HEK293 (cell line): ENCODE data around the gene CASK.

ENCODE experiments used
- CTCF ChIA-PET: fragments of 350-600 bp; formaldehyde crosslinking; extraction: SDS; loops from one replicate; lab custom pipeline; 2021; ENCODE audit warnings: antibody characterized with exemption; lab: Yijun Ruan, JAX
- POLR2A ChIA-PET: fragments of 300-600 bp; formaldehyde crosslinking; extraction: SDS; loops from one replicate; lab custom pipeline; 2020; ENCODE audit warnings: antibody characterized with exemption, inconsistent platforms; lab: Yijun Ruan, JAX
- H3K27ac ChIP-seq: fragments of 200-500 bp; sonication (Bioruptor generic); 2 replicates; pipeline ENCODE4 v1.5.1; 2014; ENCODE audit warnings: low read depth, low read length, control low read depth, inconsistent platforms; ENCODE audit errors: extremely low read depth
- H3K36me3 ChIP-seq, 2 experiments: fragments of 200-500 bp in 1 of 2; sonication (Bioruptor generic) in 1 of 2; 1 replicate in 1 of 2; 2 replicates in 1 of 2; pipeline ENCODE4 v1.5.1; 2014 to 2017; ENCODE audit warnings: inconsistent platforms in 2 of 2, low read length in 2 of 2; ENCODE audit not compliant: control insufficient read depth in 2 of 2, insufficient read depth in 1 of 2
- H3K4me1 ChIP-seq: fragments of 200-500 bp; sonication (Bioruptor generic); 2 replicates; pipeline ENCODE4 v1.5.1; 2014; ENCODE audit warnings: mild to moderate bottlenecking, low read length, inconsistent platforms; ENCODE audit not compliant: control insufficient read depth, insufficient read depth
- H3K4me3 ChIP-seq: 2 replicates; pipeline ENCODE4 v1.5.1; 2011; ENCODE audit warnings: low read depth, mild to moderate bottlenecking, control low read depth, low read length, moderate library complexity
- H3K9me3 ChIP-seq: fragments of 200-500 bp; sonication (Bioruptor generic); 2 replicates; pipeline ENCODE4 v1.5.1; 2014; ENCODE audit warnings: low read depth, low read length, inconsistent platforms; ENCODE audit not compliant: control insufficient read depth, insufficient read depth
- ZBTB21 ChIP-seq: fragments of 450-650 bp; formaldehyde crosslinking; IDR thresholded peaks from 2 replicates; pipeline ENCODE4 v1.5.1; 2017; ENCODE audit warnings: missing biosample characterization, missing genetic modification characterization
- ZBTB48 ChIP-seq: fragments of 450-650 bp; formaldehyde crosslinking; IDR thresholded peaks from 2 replicates; pipeline ENCODE4 v1.5.1; 2016; ENCODE audit warnings: missing biosample characterization, missing genetic modification characterization
- ZBTB7A ChIP-seq: fragments of 450-650 bp; formaldehyde crosslinking; IDR thresholded peaks from 2 replicates; pipeline ENCODE4 v1.5.1; 2016; ENCODE audit warnings: low read depth, missing biosample characterization, missing genetic modification characterization
- ZBTB8A ChIP-seq: fragments of 450-650 bp; formaldehyde crosslinking; IDR thresholded peaks from 2 replicates; pipeline ENCODE4 v1.5.1; 2016; ENCODE audit warnings: missing biosample characterization, missing genetic modification characterization
- ZFP3 ChIP-seq: fragments of 450-650 bp; formaldehyde crosslinking; IDR thresholded peaks from 2 replicates; pipeline ENCODE4 v1.5.1; 2016; ENCODE audit warnings: low read depth, missing biosample characterization, missing genetic modification characterization
- ZNF169 ChIP-seq: fragments of 450-650 bp; formaldehyde crosslinking; IDR thresholded peaks from 2 replicates; pipeline ENCODE4 v1.5.1; 2016; ENCODE audit warnings: missing biosample characterization, missing genetic modification characterization
- ZNF184 ChIP-seq: fragments of 450-650 bp; IDR thresholded peaks from 2 replicates; pipeline ENCODE4 v1.5.1; 2018; ENCODE audit warnings: missing biosample characterization, mild to moderate bottlenecking, missing genetic modification characterization
- ZNF24 ChIP-seq: fragments of 450-650 bp; formaldehyde crosslinking; IDR thresholded peaks from 2 replicates; pipeline ENCODE4 v1.5.1; 2016; ENCODE audit warnings: missing biosample characterization, missing genetic modification characterization
- ZNF530 ChIP-seq: fragments of 450-650 bp; formaldehyde crosslinking; IDR thresholded peaks from 2 replicates; pipeline ENCODE4 v1.5.1; 2016; ENCODE audit warnings: low read depth, missing biosample characterization, missing genetic modification characterization
- ZNF560 ChIP-seq: fragments of 450-650 bp; formaldehyde crosslinking; IDR thresholded peaks from 2 replicates; pipeline ENCODE4 v1.5.1; 2017; ENCODE audit warnings: missing biosample characterization, missing genetic modification characterization, borderline replicate concordance
- ZNF585B ChIP-seq: fragments of 450-650 bp; formaldehyde crosslinking; IDR thresholded peaks from 2 replicates; pipeline ENCODE4 v1.5.1; 2016; ENCODE audit warnings: missing biosample characterization, missing genetic modification characterization
- ZNF830 ChIP-seq: fragments of 450-650 bp; IDR thresholded peaks from 2 replicates; pipeline ENCODE4 v1.5.0; 2018; ENCODE audit warnings: missing biosample characterization, missing genetic modification characterization, low read depth, mild to moderate bottlenecking, moderate library complexity
- TF ChIP-seq, protein P1 (sequence below): fragments of 450-650 bp; formaldehyde crosslinking; IDR thresholded peaks from 2 replicates; pipeline ENCODE4 v1.5.1; 2016; ENCODE audit warnings: missing biosample characterization, missing genetic modification characterization
- TF ChIP-seq, protein P2 (sequence below): fragments of 450-650 bp; formaldehyde crosslinking; IDR thresholded peaks from 2 replicates; pipeline ENCODE4; 2016; ENCODE audit warnings: missing biosample characterization, missing genetic modification characterization
- TF ChIP-seq, protein P3 (sequence below): fragments of 450-650 bp; formaldehyde crosslinking; IDR thresholded peaks from 2 replicates; pipeline ENCODE4 v1.5.1; 2017; ENCODE audit warnings: missing biosample characterization, missing genetic modification characterization
- TF ChIP-seq, protein P4 (sequence below): fragments of 450-650 bp; formaldehyde crosslinking; IDR thresholded peaks from 2 replicates; pipeline ENCODE4 v1.5.1; 2016; ENCODE audit warnings: missing biosample characterization, missing genetic modification characterization
- TF ChIP-seq, protein P5 (sequence below): IDR thresholded peaks from 2 replicates; pipeline ENCODE4 v1.6.1; 2011; ENCODE audit warnings: mild to moderate bottlenecking, low read depth, low read length, borderline replicate concordance
- TF ChIP-seq, protein P6 (sequence below): fragments of 450-650 bp; formaldehyde crosslinking; IDR thresholded peaks from 2 replicates; pipeline ENCODE4 v1.5.1; 2016; ENCODE audit warnings: missing biosample characterization, missing genetic modification characterization

CASK gene

DNA sequence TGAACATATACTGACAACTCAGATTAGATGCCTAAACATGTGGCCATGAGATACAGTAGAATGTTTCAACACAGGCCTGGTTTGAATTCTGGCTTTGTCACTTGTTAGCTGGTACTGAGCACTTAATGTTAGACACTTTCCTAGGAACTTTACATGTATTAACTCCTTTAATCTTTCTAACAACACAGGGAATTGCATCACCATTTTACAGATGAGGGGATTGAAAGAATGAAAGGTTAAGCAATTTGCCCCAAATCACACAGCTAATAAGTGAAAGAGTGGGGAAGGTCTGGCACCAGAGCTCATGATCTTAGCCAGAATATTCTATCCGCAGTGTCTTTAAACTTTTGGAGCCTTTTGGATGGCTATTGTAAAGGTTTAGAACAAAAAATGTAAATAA lies 380.3 kb downstream of the CASK start (continued):
- TF ChIP-seq, protein P1, sequence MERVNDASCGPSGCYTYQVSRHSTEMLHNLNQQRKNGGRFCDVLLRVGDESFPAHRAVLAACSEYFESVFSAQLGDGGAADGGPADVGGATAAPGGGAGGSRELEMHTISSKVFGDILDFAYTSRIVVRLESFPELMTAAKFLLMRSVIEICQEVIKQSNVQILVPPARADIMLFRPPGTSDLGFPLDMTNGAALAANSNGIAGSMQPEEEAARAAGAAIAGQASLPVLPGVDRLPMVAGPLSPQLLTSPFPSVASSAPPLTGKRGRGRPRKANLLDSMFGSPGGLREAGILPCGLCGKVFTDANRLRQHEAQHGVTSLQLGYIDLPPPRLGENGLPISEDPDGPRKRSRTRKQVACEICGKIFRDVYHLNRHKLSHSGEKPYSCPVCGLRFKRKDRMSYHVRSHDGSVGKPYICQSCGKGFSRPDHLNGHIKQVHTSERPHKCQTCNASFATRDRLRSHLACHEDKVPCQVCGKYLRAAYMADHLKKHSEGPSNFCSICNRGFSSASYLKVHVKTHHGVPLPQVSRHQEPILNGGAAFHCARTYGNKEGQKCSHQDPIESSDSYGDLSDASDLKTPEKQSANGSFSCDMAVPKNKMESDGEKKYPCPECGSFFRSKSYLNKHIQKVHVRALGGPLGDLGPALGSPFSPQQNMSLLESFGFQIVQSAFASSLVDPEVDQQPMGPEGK (tag by site-specific recombination): no peak

DNA sequence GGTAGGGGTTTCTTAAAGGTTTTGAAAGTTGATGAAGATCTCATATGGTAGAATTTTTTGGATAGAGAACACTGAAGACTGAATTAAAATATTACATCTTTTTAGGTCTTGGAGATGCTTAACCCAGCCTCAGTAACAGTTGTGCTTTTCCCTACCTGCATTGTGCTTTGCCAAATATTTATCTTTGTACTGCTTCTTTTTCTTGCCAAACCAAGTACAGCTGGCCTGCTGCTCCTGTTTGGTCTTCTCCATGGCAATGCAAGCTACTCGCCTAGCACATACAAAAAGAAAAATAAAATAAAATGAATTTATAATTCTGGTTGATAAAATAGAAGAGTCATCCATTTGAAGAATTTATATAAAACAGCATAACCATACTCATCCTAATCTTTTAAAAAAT lies 380.8 kb downstream of the CASK start:
- POLR2A ChIA-PET: interaction anchor here (0.5 to 1.3 kb wide), 4 partner anchors 11 to 209 kb away, joined by 3 to 8 read pairs (median 4); partner anchors contain the start of gene DDX3X
- no peaks in the 10 kb centered on the region for H3K9me3 ChIP-seq

More for the DNA sequence above, 380.8 kb downstream of the CASK start:
- Histone ChIP-seq H3K4me3 (no peak overlapping the region), H3K27ac (no peak overlapping the region), H3K36me3 (peaks cover 3% of the 10 kb centered on the region in 2 experiments; a peak in 2 of 3 replicates), H3K4me1 (no peaks in the 10 kb centered on the region)
- no peak for TF ChIP-seq ZNF830 (tag by site-specific recombination)
- no peak for TF ChIP-seq ZNF169 (tag by site-specific recombination)
- TF ChIP-seq ZBTB7A (tag by site-specific recombination): no peak
- no peak for TF ChIP-seq ZNF184 (tag by site-specific recombination)
- TF ChIP-seq ZFP3 (tag by site-specific recombination): no peak
- no peak for TF ChIP-seq ZBTB8A (tag by site-specific recombination)
- TF ChIP-seq, protein P2, sequence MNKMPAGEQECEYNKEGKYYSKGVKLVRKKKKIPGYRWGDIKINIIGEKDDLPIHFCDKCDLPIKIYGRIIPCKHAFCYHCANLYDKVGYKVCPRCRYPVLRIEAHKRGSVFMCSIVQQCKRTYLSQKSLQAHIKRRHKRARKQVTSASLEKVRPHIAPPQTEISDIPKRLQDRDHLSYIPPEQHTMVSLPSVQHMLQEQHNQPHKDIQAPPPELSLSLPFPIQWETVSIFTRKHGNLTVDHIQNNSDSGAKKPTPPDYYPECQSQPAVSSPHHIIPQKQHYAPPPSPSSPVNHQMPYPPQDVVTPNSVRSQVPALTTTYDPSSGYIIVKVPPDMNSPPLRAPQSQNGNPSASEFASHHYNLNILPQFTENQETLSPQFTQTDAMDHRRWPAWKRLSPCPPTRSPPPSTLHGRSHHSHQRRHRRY (tag by site-specific recombination): no peak
- no peak for TF ChIP-seq ZNF530 (tag by site-specific recombination)
- TF ChIP-seq ZNF585B (tag by site-specific recombination): no peak
- TF ChIP-seq, protein P3, sequence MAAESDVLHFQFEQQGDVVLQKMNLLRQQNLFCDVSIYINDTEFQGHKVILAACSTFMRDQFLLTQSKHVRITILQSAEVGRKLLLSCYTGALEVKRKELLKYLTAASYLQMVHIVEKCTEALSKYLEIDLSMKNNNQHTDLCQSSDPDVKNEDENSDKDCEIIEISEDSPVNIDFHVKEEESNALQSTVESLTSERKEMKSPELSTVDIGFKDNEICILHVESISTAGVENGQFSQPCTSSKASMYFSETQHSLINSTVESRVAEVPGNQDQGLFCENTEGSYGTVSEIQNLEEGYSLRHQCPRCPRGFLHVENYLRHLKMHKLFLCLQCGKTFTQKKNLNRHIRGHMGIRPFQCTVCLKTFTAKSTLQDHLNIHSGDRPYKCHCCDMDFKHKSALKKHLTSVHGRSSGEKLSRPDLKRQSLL (tag by site-specific recombination): no peak
- no peak for TF ChIP-seq ZBTB21 (tag by site-specific recombination)
- TF ChIP-seq, protein P4, sequence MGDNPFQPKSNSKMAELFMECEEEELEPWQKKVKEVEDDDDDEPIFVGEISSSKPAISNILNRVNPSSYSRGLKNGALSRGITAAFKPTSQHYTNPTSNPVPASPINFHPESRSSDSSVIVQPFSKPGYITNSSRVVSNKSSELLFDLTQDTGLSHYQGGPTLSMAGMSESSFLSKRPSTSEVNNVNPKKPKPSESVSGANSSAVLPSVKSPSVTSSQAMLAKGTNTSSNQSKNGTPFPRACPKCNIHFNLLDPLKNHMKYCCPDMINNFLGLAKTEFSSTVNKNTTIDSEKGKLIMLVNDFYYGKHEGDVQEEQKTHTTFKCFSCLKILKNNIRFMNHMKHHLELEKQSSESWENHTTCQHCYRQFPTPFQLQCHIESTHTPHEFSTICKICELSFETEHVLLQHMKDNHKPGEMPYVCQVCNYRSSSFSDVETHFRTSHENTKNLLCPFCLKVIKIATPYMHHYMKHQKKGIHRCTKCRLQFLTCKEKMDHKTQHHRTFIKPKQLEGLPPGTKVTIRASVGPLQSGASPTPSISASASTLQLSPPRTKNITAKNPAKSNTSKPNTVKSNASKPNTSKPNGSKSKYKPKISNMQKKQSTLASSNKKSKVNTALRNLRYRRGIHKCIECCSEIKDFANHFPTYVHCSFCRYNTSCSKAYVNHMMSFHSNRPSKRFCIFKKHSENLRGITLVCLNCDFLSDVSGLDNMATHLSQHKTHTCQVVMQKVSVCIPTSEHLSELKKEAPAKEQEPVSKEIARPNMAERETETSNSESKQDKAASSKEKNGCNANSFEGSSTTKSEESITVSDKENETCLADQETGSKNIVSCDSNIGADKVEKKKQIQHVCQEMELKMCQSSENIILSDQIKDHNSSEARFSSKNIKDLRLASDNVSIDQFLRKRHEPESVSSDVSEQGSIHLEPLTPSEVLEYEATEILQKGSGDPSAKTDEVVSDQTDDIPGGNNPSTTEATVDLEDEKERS (tag by site-specific recombination): no peak
- TF ChIP-seq ZNF560 (tag by site-specific recombination): no peak
- TF ChIP-seq, protein P5, sequence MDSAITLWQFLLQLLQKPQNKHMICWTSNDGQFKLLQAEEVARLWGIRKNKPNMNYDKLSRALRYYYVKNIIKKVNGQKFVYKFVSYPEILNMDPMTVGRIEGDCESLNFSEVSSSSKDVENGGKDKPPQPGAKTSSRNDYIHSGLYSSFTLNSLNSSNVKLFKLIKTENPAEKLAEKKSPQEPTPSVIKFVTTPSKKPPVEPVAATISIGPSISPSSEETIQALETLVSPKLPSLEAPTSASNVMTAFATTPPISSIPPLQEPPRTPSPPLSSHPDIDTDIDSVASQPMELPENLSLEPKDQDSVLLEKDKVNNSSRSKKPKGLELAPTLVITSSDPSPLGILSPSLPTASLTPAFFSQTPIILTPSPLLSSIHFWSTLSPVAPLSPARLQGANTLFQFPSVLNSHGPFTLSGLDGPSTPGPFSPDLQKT: no peak
- no peak for TF ChIP-seq ZNF24
- TF ChIP-seq ZBTB48 (tag by site-specific recombination): no peak
- TF ChIP-seq, protein P6, sequence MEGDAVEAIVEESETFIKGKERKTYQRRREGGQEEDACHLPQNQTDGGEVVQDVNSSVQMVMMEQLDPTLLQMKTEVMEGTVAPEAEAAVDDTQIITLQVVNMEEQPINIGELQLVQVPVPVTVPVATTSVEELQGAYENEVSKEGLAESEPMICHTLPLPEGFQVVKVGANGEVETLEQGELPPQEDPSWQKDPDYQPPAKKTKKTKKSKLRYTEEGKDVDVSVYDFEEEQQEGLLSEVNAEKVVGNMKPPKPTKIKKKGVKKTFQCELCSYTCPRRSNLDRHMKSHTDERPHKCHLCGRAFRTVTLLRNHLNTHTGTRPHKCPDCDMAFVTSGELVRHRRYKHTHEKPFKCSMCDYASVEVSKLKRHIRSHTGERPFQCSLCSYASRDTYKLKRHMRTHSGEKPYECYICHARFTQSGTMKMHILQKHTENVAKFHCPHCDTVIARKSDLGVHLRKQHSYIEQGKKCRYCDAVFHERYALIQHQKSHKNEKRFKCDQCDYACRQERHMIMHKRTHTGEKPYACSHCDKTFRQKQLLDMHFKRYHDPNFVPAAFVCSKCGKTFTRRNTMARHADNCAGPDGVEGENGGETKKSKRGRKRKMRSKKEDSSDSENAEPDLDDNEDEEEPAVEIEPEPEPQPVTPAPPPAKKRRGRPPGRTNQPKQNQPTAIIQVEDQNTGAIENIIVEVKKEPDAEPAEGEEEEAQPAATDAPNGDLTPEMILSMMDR (tag by site-specific recombination): no peak
- CTCF ChIA-PET: no interaction called here
